Spleen (tissue), 7 donors: ENCODE measurements around the gene AADAC.

Experiments
- POLR2A ChIP-seq, 3 donors: fragments of 450-650 bp; IDR thresholded peaks; one replicate each; pipeline ENCODE4 v1.5.1; 2017; ENCODE audit warnings: antibody characterized with exemption in 3 of 3, mild to moderate bottlenecking in 1 of 3
- POLR2AphosphoS5 ChIP-seq, 3 donors: sonication (generic); formaldehyde crosslinking; IDR thresholded peaks; one replicate each; pipeline ENCODE4 v1.5.1; 2017; ENCODE audit warnings: antibody characterized with exemption in 3 of 3
- TF ChIP-seq, protein P1 (sequence below), 11 experiments: fragments of 200-600 bp in 7 of 11; fragments of 450-650 bp in 4 of 11; sonication (generic) in 4 of 11; IDR thresholded peaks in 8 of 11; conservative IDR thresholded peaks in 3 of 11; 1 replicate in 7 of 11; 2 replicates in 4 of 11; pipeline versions ENCODE4 v1.4.0 to v1.8.0; 2016 to 2021; ENCODE audit warnings: antibody characterized with exemption in 11 of 11, inconsistent platforms in 4 of 11, mild to moderate bottlenecking in 1 of 11
- donor health status: DM: no; HTN: no; CAD: no; lungs with moderate emphysema.
- donor health status: DM: no; HTN: no; CAD: no.
- donor health status: DM: no; HTN: no; CAD: no.

DNA sequence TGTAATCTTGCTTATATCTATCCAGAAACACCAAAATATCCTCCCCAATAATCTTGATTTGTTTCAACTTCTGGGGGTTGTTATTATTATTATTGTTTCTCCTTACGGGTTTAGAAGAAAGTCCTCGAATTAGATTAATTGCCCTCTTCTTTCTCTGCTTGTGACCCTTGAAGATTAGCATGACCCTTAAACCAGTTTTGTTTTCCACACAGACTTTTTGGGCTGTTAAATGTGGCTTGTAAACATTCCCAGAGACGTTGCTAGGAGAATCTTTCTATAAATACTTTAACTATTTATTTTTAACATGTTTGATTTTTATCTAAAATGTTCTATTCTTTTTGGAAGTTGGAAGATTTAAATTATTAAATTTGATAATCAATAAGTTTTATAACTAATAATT is 55.3 kb downstream of the AADAC start:
- TF ChIP-seq, protein P1, sequence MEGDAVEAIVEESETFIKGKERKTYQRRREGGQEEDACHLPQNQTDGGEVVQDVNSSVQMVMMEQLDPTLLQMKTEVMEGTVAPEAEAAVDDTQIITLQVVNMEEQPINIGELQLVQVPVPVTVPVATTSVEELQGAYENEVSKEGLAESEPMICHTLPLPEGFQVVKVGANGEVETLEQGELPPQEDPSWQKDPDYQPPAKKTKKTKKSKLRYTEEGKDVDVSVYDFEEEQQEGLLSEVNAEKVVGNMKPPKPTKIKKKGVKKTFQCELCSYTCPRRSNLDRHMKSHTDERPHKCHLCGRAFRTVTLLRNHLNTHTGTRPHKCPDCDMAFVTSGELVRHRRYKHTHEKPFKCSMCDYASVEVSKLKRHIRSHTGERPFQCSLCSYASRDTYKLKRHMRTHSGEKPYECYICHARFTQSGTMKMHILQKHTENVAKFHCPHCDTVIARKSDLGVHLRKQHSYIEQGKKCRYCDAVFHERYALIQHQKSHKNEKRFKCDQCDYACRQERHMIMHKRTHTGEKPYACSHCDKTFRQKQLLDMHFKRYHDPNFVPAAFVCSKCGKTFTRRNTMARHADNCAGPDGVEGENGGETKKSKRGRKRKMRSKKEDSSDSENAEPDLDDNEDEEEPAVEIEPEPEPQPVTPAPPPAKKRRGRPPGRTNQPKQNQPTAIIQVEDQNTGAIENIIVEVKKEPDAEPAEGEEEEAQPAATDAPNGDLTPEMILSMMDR (IDR thresholded peaks at IDR 0.05 in 8 of 11, conservative IDR thresholded peaks at IDR 0.05 in 3 of 11) = no peak
- TF ChIP-seq POLR2A (IDR thresholded peaks at IDR 0.05) (no peak), POLR2AphosphoS5 (IDR thresholded peaks at IDR 0.05) (no peak)
